HepG2 (cell line): Measurements from ENCODE around the gene NR2F6. TPM values are rescaled to one million over a fixed set of nuclear protein-coding genes. Genes with fewer than 3 reads are reported as not detected.

Source experiments
- ARID5B ChIP-seq: IDR thresholded peaks from 2 replicates; pipeline ENCODE4 v1.4.0; 2020; ENCODE audit warnings: mild to moderate bottlenecking, missing genetic modification reagents
- DPF2 ChIP-seq: sonication (generic); formaldehyde crosslinking; IDR thresholded peaks from 2 replicates; pipeline ENCODE4 v1.4.0; 2020; ENCODE audit warnings: mild to moderate bottlenecking, low read depth, missing genetic modification reagents, borderline replicate concordance
- DZIP1 ChIP-seq: sonication (generic); formaldehyde crosslinking; IDR thresholded peaks from 2 replicates; pipeline ENCODE4 v1.5.0; 2020; ENCODE audit warnings: mild to moderate bottlenecking, missing genetic modification reagents
- FOXO1 ChIP-seq: sonication (generic); formaldehyde crosslinking; IDR thresholded peaks from 2 replicates; pipeline ENCODE4 v1.4.0; 2020; ENCODE audit warnings: missing genetic modification reagents
- FOXP1 ChIP-seq, 2 experiments: fragments of 450-650 bp in 1 of 2; IDR thresholded peaks; 2 replicates each; pipeline ENCODE4 v1.6.1; 2017 to 2018; ENCODE audit warnings: antibody characterized with exemption in 1 of 2
- GATAD2A ChIP-seq: IDR thresholded peaks from 2 replicates; pipeline ENCODE4 v1.6.1; 2016
- HDAC1 ChIP-seq: sonication (generic); formaldehyde crosslinking; IDR thresholded peaks from 2 replicates; pipeline ENCODE4 v1.5.1; 2020; ENCODE audit warnings: mild to moderate bottlenecking, missing genetic modification reagents
- MAZ ChIP-seq, 2 experiments: sonication (generic) in 1 of 2; formaldehyde crosslinking in 1 of 2; IDR thresholded peaks; 2 replicates each; pipeline versions ENCODE4 v1.5.0 to v1.6.1; 2012 to 2020; ENCODE audit warnings: low read depth in 2 of 2, mild to moderate bottlenecking in 2 of 2, borderline replicate concordance in 1 of 2, improper control_type of control experiment in 1 of 2, low read length in 1 of 2, missing genetic modification reagents in 1 of 2, moderate library complexity in 1 of 2
- NR2C2 ChIP-seq: sonication (generic); formaldehyde crosslinking; IDR thresholded peaks from 2 replicates; pipeline ENCODE4 v1.4.0; 2020; ENCODE audit warnings: missing genetic modification reagents, mild to moderate bottlenecking, moderate library complexity, borderline replicate concordance
- REXO4 ChIP-seq: sonication (generic); formaldehyde crosslinking; IDR thresholded peaks from 2 replicates; pipeline ENCODE4 v1.8.0; 2022; ENCODE audit warnings: missing genetic modification reagents, mild to moderate bottlenecking, borderline replicate concordance
- THRA ChIP-seq: sonication (generic); formaldehyde crosslinking; IDR thresholded peaks from 2 replicates; pipeline ENCODE4 v1.4.0; 2020; ENCODE audit warnings: missing genetic modification reagents, borderline replicate concordance
- ZBTB26 ChIP-seq: IDR thresholded peaks from 2 replicates; pipeline ENCODE4 v1.6.1; 2016; ENCODE audit warnings: missing compliant biosample characterization, missing genetic modification reagents, borderline replicate concordance
- ZFP82 ChIP-seq: sonication (generic); formaldehyde crosslinking; IDR thresholded peaks from 2 replicates; pipeline ENCODE4 v1.5.1; 2020; ENCODE audit warnings: mild to moderate bottlenecking, missing genetic modification reagents, borderline replicate concordance
- ZNF691 ChIP-seq: sonication (generic); formaldehyde crosslinking; IDR thresholded peaks from 2 replicates; pipeline ENCODE4 v1.4.0; 2020; ENCODE audit warnings: missing genetic modification reagents, low read depth, mild to moderate bottlenecking, borderline replicate concordance
- ZNF724P ChIP-seq: sonication (generic); formaldehyde crosslinking; IDR thresholded peaks from 2 replicates; pipeline ENCODE4 v1.8.0; 2022; ENCODE audit warnings: missing genetic modification reagents, borderline replicate concordance
- polyA plus RNA-seq, 8 experiments: library from polyadenylated mRNA; depleted of rRNA in 3 of 8; stranded (reverse) in 7 of 8; unstranded in 1 of 8; fragments of >200 nt; fragmentation: Illumina TruSeq in 4 of 8; extraction: Trizol in 4 of 8; gene quantifications; 2 replicates each; pipeline versions ENCODE4 v1.2.1 to v1.2.3, GENCODE V29; 2011 to 2016; ENCODE audit warnings: low read depth in 4 of 8, missing spikeins in 1 of 8, mixed read lengths in 1 of 8; ENCODE audit not compliant: insufficient read depth in 1 of 8
- total RNA-seq, 5 experiments: library from RNA; depleted of rRNA; stranded (reverse); fragments of >200 nt; fragmentation: Illumina TruSeq; extraction: Trizol; gene quantifications; 2 replicates each; pipeline ENCODE4 v1.2.3, GENCODE V29; 2016; ENCODE audit warnings: low read depth in 1 of 5

The NR2F6 gene
- total and polyA plus RNA-seq, 2 of the 13 experiments (the other 11 are each of a cell fraction or from before 2014, with no cell fraction given) = 30.9 to 72.4 TPM

- TF ChIP-seq ZNF691 (CRISPR knock-in tag) (peak; percentile 63; the same call in 1 of the 2 replicates), FOXP1 (IDR thresholded peaks at IDR 0.05) (no peak), FOXP1 (CRISPR knock-in tag; IDR thresholded peaks at IDR 0.05) (no peak), ARID5B (peak; percentile 32; the same call in 1 of the 2 replicates), HDAC1 (CRISPR knock-in tag) (peak; percentile 33; the same call in 1 of the 2 replicates), DZIP1 (CRISPR knock-in tag) (no peak), REXO4 (no peak), ZNF724P (CRISPR knock-in tag) (no peak), FOXO1 (0 out of 2 replicates have a peak, but pooled peaks have one; percentile 45), THRA (CRISPR knock-in tag) (peak; percentile 68; the same call in 1 of the 2 replicates), DPF2 (no peak), NR2C2 (CRISPR knock-in tag) (peak; percentile 51; the same call in 1 of the 2 replicates), GATAD2A (CRISPR knock-in tag) (peak; percentile 48; the same call in 1 of the 2 replicates), MAZ (IDR thresholded peaks at IDR 0.05; ENCODE audit: borderline replicate concordance, low read depth, low read length) (no peak), MAZ (CRISPR knock-in tag; IDR thresholded peaks at IDR 0.05; ENCODE audit: low read depth) (0 out of 2 replicates have a peak, but pooled peaks have one; percentile 28), ZFP82 (no peak), ZBTB26 (peak; percentile 24; the same call in 1 of the 2 replicates)
Observed at GRCh38 chr19:17260842-17261325, 15.2 kb upstream of the NR2F6 start (continued).
